Renal cortical epithelial cell (primary cell): ENCODE results near the gene AK6. TPM values are rescaled to one million over a fixed set of nuclear protein-coding genes. Genes with fewer than 3 reads are reported as not detected.
"Not testable (repeated sequence)": the region's sequence is repeated elsewhere in the genome, so short reads cannot be mapped to it uniquely, and the experiment has no call there.

ENCODE experiments used
- DNase-seq: peaks from one replicate; pipeline ENCODE4 v3.0.0-alpha.2; 2011; ENCODE audit warnings: low read depth
- total RNA-seq: library from RNA; depleted of rRNA; stranded (reverse); fragments of >200 nt; gene quantifications from 2 replicates; pipeline ENCODE4 v1.2.3, GENCODE V29; 2014

AK6 gene
- total RNA-seq, 1 donor from 2014 or later, result 63.8 TPM

- DNase-seq, result no peak
These were observed 33.9 kb downstream of the AK6 start for GRCh38 chr5:69335341-69335935.

GRCh38 chr5:69334793-69335268 is 34.5 kb downstream of the AK6 start:
- DNase-seq, result peak; percentile 61

- DNase-seq, result not testable (repeated sequence)
These were observed 35.5 kb downstream of the AK6 start for GRCh38 chr5:69333668-69334315.

- DNase-seq, result peak; percentile 40
These were observed 37.5 kb downstream of the AK6 start for GRCh38 chr5:69331528-69332445.

GRCh38 chr5:69329905-69330489 is 39.3 kb downstream of the AK6 start:
- no peak for DNase-seq

GRCh38 chr5:69326365-69326764 is 43.0 kb downstream of the AK6 start:
- no peak for DNase-seq

- no peak for DNase-seq
These were observed 51.9 kb downstream of the AK6 start for GRCh38 chr5:69317391-69317790.

- DNase-seq, result no peak
These were observed 53.3 kb downstream of the AK6 start for GRCh38 chr5:69315972-69316371.

- no peak for DNase-seq
These were observed 55.9 kb downstream of the AK6 start for GRCh38 chr5:69313428-69313827.

GRCh38 chr5:69312459-69313160 is 56.7 kb downstream of the AK6 start:
- no peak for DNase-seq

GRCh38 chr5:69309380-69309779 is 59.9 kb downstream of the AK6 start:
- DNase-seq, result no peak

- DNase-seq, result no peak
These were observed 61.2 kb downstream of the AK6 start for GRCh38 chr5:69308046-69308553.

- DNase-seq, result no peak
These were observed 63.8 kb downstream of the AK6 start for GRCh38 chr5:69305512-69305911.

Other genes with a start within 250 kb of the AK6 start
- 30.9 and 157 TPM in 2 replicates for gene CCNB1, start 202.4 kb downstream of the AK6 start, total RNA-seq
- gene CENPH, start 179.9 kb downstream of the AK6 start, total RNA-seq, result 1.4 and 12.2 TPM in 2 replicates
- gene CDK7, start 134.6 kb downstream of the AK6 start, total RNA-seq, result 59.7 and 75.5 TPM in 2 replicates
- gene CCDC125, start 36.7 kb downstream of the AK6 start, total RNA-seq, result 9.0 and 14.0 TPM in 2 replicates
- 71.3 and 83.7 TPM in 2 replicates for gene TAF9, start within 50 bp of the AK6 start, total RNA-seq
- 26.0 and 29.5 TPM in 2 replicates for gene RAD17, start 298 bp upstream of the AK6 start, total RNA-seq
- gene MARVELD2, start 45.6 kb upstream of the AK6 start, total RNA-seq, result 22.9 and 26.6 TPM in 2 replicates
- gene OCLN, start 123.3 kb upstream of the AK6 start, total RNA-seq, result 63.4 and 66.1 TPM in 2 replicates
- 61.8 and 76.6 TPM in 2 replicates for gene GTF2H2C, start 190.7 kb upstream of the AK6 start, total RNA-seq